ENCODE measurements around the gene TCEAL3.
"Not testable (repeated sequence)": the region's sequence is repeated elsewhere in the genome, so short reads cannot be mapped to it uniquely, and the experiment has no call there.

- not testable (repeated sequence) for TF ChIP-seq POLR2A, CTCF (IDR thresholded peaks at IDR 0.05)
These were observed 30.9 kb downstream of the TCEAL3 start for GRCh38 chrX:103638479-103639346.

All from lower leg skin (tissue), 3 donors.